HepG2 (cell line): ENCODE measurements around the gene VEGFA. TPM values are rescaled to one million over a fixed set of nuclear protein-coding genes. Genes with fewer than 3 reads are reported as not detected.
A peak's percentile ranks its signal among the peaks of the same experiment; 100 is the strongest.

Experiments used
- DNMT3B ChIP-seq: conservative IDR thresholded peaks from 2 replicates; pipeline ENCODE4 v1.6.1; 2016; ENCODE audit warnings: missing biosample characterization, control low read depth
- DR1 ChIP-seq: sonication (generic); formaldehyde crosslinking; IDR thresholded peaks from 2 replicates; pipeline ENCODE4 v1.8.0; 2021; ENCODE audit warnings: mild to moderate bottlenecking, missing genetic modification reagents, inconsistent platforms
- FOXK1 ChIP-seq: sonication (generic); formaldehyde crosslinking; IDR thresholded peaks from 2 replicates; pipeline ENCODE4 v1.4.0; 2020; ENCODE audit warnings: low read depth, missing genetic modification reagents, borderline replicate concordance
- FOXO1 ChIP-seq: sonication (generic); formaldehyde crosslinking; IDR thresholded peaks from 2 replicates; pipeline ENCODE4 v1.4.0; 2020; ENCODE audit warnings: missing genetic modification reagents
- GABPB1 ChIP-seq: IDR thresholded peaks from 2 replicates; pipeline ENCODE4 v1.6.1; 2016; ENCODE audit warnings: mild to moderate bottlenecking, missing genetic modification reagents, moderate library complexity, missing compliant biosample characterization
- HES4 ChIP-seq: sonication (generic); formaldehyde crosslinking; IDR thresholded peaks from 2 replicates; pipeline ENCODE4 v1.9.0; 2021; ENCODE audit warnings: mild to moderate bottlenecking, missing genetic modification reagents, borderline replicate concordance
- HOXA5 ChIP-seq: sonication (generic); formaldehyde crosslinking; IDR thresholded peaks from 2 replicates; pipeline ENCODE4 v1.4.0; 2020; ENCODE audit warnings: missing genetic modification reagents
- IKZF4 ChIP-seq: sonication (generic); formaldehyde crosslinking; IDR thresholded peaks from 2 replicates; pipeline ENCODE4 v1.5.1; 2020; ENCODE audit warnings: borderline replicate concordance, mild to moderate bottlenecking, low read depth, missing genetic modification reagents; ENCODE audit errors: not compliant biosample characterization
- ISX ChIP-seq: sonication (generic); formaldehyde crosslinking; conservative IDR thresholded peaks from 2 replicates; pipeline ENCODE4 v1.5.0; 2020; ENCODE audit warnings: missing genetic modification reagents
- KDM5A ChIP-seq: fragments of 200-600 bp; sonication (generic); IDR thresholded peaks from 2 replicates; pipeline ENCODE4 v1.7.0; 2018; ENCODE audit warnings: antibody characterized with exemption, mild to moderate bottlenecking, low read length, borderline replicate concordance
- MED8 ChIP-seq: sonication (generic); formaldehyde crosslinking; IDR thresholded peaks from 2 replicates; pipeline ENCODE4 v1.8.1; 2023; ENCODE audit warnings: mild to moderate bottlenecking, missing genetic modification reagents; ENCODE audit not compliant: insufficient replicate concordance
- MIER2 ChIP-seq: IDR thresholded peaks from 2 replicates; pipeline ENCODE4 v1.6.1; 2016; ENCODE audit warnings: missing biosample characterization, missing genetic modification reagents
- MZF1 ChIP-seq: sonication (generic); formaldehyde crosslinking; IDR thresholded peaks from 2 replicates; pipeline ENCODE4 v1.8.1; 2023; ENCODE audit warnings: mild to moderate bottlenecking, missing genetic modification reagents, borderline replicate concordance
- ONECUT2 ChIP-seq: sonication (generic); formaldehyde crosslinking; IDR thresholded peaks from 2 replicates; pipeline ENCODE4 v1.4.0; 2020; ENCODE audit warnings: missing genetic modification reagents
- PAF1 ChIP-seq: IDR thresholded peaks from 2 replicates; pipeline ENCODE4 v1.6.1; 2016; ENCODE audit warnings: missing genetic modification reagents, missing compliant biosample characterization
- SAP130 ChIP-seq: IDR thresholded peaks from 2 replicates; pipeline ENCODE4 v1.6.1; 2016; ENCODE audit warnings: low read depth
- SNAPC2 ChIP-seq: sonication (generic); formaldehyde crosslinking; IDR thresholded peaks from 2 replicates; pipeline ENCODE4 v1.8.1; 2022; ENCODE audit warnings: mild to moderate bottlenecking, missing genetic modification reagents
- SRSF4 ChIP-seq: fragments of 200-400 bp; formaldehyde crosslinking; IDR thresholded peaks from one replicate; pipeline ENCODE4 v1.6.1; 2018; ENCODE audit warnings: mild to moderate bottlenecking, low read depth, low read length, moderate library complexity; ENCODE audit not compliant: poor library complexity, severe bottlenecking
- TBX3 ChIP-seq: fragments of 450-650 bp; IDR thresholded peaks from 2 replicates; pipeline ENCODE4 v1.6.1; 2017; ENCODE audit warnings: antibody characterized with exemption, mild to moderate bottlenecking, inconsistent platforms, borderline replicate concordance
- ZFP82 ChIP-seq: sonication (generic); formaldehyde crosslinking; IDR thresholded peaks from 2 replicates; pipeline ENCODE4 v1.5.1; 2020; ENCODE audit warnings: mild to moderate bottlenecking, missing genetic modification reagents, borderline replicate concordance
- ZNF225 ChIP-seq: sonication (generic); formaldehyde crosslinking; IDR thresholded peaks from 2 replicates; pipeline ENCODE4 v1.4.0; 2020; ENCODE audit warnings: mild to moderate bottlenecking, missing genetic modification reagents
- ZNF230 ChIP-seq: sonication (generic); formaldehyde crosslinking; IDR thresholded peaks from 2 replicates; pipeline ENCODE4 v1.4.0; 2020; ENCODE audit warnings: mild to moderate bottlenecking, missing genetic modification reagents
- ZNF350 ChIP-seq: sonication (generic); formaldehyde crosslinking; IDR thresholded peaks from 2 replicates; pipeline ENCODE4 v1.4.0; 2020; ENCODE audit warnings: mild to moderate bottlenecking, low read depth, missing genetic modification reagents, borderline replicate concordance
- ZNF431 ChIP-seq: sonication (generic); formaldehyde crosslinking; IDR thresholded peaks from 2 replicates; pipeline ENCODE4 v1.9.0; 2022; ENCODE audit warnings: missing genetic modification reagents, low read depth, mild to moderate bottlenecking, borderline replicate concordance
- ZNF567 ChIP-seq: sonication (generic); formaldehyde crosslinking; IDR thresholded peaks from 2 replicates; pipeline ENCODE4 v1.8.1; 2023; ENCODE audit warnings: mild to moderate bottlenecking, missing genetic modification reagents, borderline replicate concordance
- ZNF570 ChIP-seq: sonication (generic); formaldehyde crosslinking; IDR thresholded peaks from 2 replicates; pipeline ENCODE4 v1.4.0; 2020; ENCODE audit warnings: mild to moderate bottlenecking, missing genetic modification reagents, borderline replicate concordance
- ZNF607 ChIP-seq: sonication (generic); formaldehyde crosslinking; IDR thresholded peaks from 2 replicates; pipeline ENCODE4 v1.5.1; 2020; ENCODE audit warnings: missing genetic modification reagents, mild to moderate bottlenecking, borderline replicate concordance
- ZNF614 ChIP-seq: IDR thresholded peaks from 2 replicates; pipeline ENCODE4 v1.6.1; 2018; ENCODE audit warnings: missing biosample characterization, missing genetic modification reagents, inconsistent platforms, borderline replicate concordance
- ZNF678 ChIP-seq: sonication (generic); formaldehyde crosslinking; IDR thresholded peaks from 2 replicates; pipeline ENCODE4 v1.4.0; 2020; ENCODE audit warnings: mild to moderate bottlenecking, missing genetic modification reagents
- ZNF891 ChIP-seq: sonication (generic); formaldehyde crosslinking; IDR thresholded peaks from 2 replicates; pipeline ENCODE4 v1.5.0; 2020; ENCODE audit warnings: mild to moderate bottlenecking, missing genetic modification reagents
- polyA plus RNA-seq, 8 experiments: library from polyadenylated mRNA; depleted of rRNA in 3 of 8; stranded (reverse) in 7 of 8; unstranded in 1 of 8; fragments of >200 nt; fragmentation: Illumina TruSeq in 4 of 8; extraction: Trizol in 4 of 8; gene quantifications; 2 replicates each; pipeline versions ENCODE4 v1.2.1 to v1.2.3, GENCODE V29; 2011 to 2016; ENCODE audit warnings: low read depth in 4 of 8, missing spikeins in 1 of 8, mixed read lengths in 1 of 8; ENCODE audit not compliant: insufficient read depth in 1 of 8
- total RNA-seq, 5 experiments: library from RNA; depleted of rRNA; stranded (reverse); fragments of >200 nt; fragmentation: Illumina TruSeq; extraction: Trizol; gene quantifications; 2 replicates each; pipeline ENCODE4 v1.2.3, GENCODE V29; 2016; ENCODE audit warnings: low read depth in 1 of 5
- TF ChIP-seq, protein P1 (sequence below): sonication (generic); formaldehyde crosslinking; IDR thresholded peaks from 2 replicates; pipeline ENCODE4 v1.4.0; 2020; ENCODE audit warnings: missing genetic modification reagents

VEGFA gene
- total and polyA plus RNA-seq, 2 of the 13 experiments (the other 11 are each of a cell fraction or from before 2014, with no cell fraction given): 68.1 to 629 TPM

DNA sequence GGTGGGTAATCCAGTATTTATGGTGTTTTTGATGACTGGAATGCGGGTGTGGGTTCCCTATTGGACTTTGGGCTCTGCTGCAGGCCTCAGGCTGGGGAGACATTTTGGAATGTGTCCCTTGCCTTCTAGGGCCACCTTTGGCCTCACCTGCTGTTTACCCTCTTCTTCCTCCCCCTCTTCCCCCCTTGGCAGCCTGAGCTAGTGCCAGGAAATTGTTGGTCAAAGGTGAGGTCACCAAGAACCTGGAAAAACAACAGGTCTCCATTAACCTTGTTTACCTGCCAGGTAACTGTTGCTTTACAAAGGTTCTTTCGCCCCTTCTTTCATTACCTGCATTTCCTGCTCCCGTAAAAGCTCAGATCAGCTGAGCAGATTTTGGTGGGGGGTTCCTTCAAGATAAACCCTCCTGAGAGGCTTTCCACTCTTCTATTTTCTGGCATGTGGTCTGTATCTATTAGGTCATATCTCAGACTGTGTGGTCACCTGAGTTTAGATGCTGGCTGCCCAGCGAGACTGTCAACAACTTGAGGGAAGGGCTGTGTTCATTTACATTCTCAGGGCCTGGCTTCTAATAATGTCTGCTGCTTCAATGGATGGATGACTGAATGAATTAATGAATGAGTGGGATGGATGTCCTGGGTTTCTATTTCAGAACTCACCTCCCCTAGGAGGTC is 34.7 kb downstream of the VEGFA start (continued):
- TF ChIP-seq SRSF4: no peak
- no peak for TF ChIP-seq IKZF4
- TF ChIP-seq KDM5A: no peak
- TF ChIP-seq MIER2: peak; percentile 53; the same call in 1 of the 2 replicates
- no peak for TF ChIP-seq HOXA5 (CRISPR knock-in tag)
- TF ChIP-seq ZNF614: no peak
- TF ChIP-seq ONECUT2 (CRISPR knock-in tag): no peak
- TF ChIP-seq ZNF350 (CRISPR knock-in tag): peak; percentile 72; the same call in 1 of the 2 replicates
- no peak for TF ChIP-seq HES4 (CRISPR knock-in tag)
- TF ChIP-seq ISX (CRISPR knock-in tag): no peak
- peak; percentile 74; the same call in 1 of the 2 replicates for TF ChIP-seq FOXK1
- TF ChIP-seq DNMT3B (CRISPR knock-in tag): no peak; the same call in 1 of the 2 replicates
- TF ChIP-seq TBX3: no peak
- no peak for TF ChIP-seq ZNF570 (CRISPR knock-in tag)
- TF ChIP-seq MZF1 (CRISPR knock-in tag): 0 out of 2 replicates have a peak, but pooled peaks have one; percentile 7
- no peak for TF ChIP-seq DR1 (CRISPR knock-in tag)
- TF ChIP-seq SAP130 (CRISPR knock-in tag): peak; percentile 61
- TF ChIP-seq ZNF431 (CRISPR knock-in tag): no peak
- TF ChIP-seq SNAPC2 (CRISPR knock-in tag): no peak
- TF ChIP-seq ZNF225 (CRISPR knock-in tag): no peak
- no peak for TF ChIP-seq ZNF567
- TF ChIP-seq ZNF607 (CRISPR knock-in tag): no peak
- no peak for TF ChIP-seq ZNF891
- TF ChIP-seq GABPB1 (CRISPR knock-in tag): peak; percentile 34; the same call in 1 of the 2 replicates
- no peak for TF ChIP-seq MED8 (CRISPR knock-in tag)
- TF ChIP-seq PAF1 (CRISPR knock-in tag): no peak
- no peak for TF ChIP-seq ZFP82 (CRISPR knock-in tag)
- peak; percentile 98 for TF ChIP-seq FOXO1
- TF ChIP-seq, protein P1, sequence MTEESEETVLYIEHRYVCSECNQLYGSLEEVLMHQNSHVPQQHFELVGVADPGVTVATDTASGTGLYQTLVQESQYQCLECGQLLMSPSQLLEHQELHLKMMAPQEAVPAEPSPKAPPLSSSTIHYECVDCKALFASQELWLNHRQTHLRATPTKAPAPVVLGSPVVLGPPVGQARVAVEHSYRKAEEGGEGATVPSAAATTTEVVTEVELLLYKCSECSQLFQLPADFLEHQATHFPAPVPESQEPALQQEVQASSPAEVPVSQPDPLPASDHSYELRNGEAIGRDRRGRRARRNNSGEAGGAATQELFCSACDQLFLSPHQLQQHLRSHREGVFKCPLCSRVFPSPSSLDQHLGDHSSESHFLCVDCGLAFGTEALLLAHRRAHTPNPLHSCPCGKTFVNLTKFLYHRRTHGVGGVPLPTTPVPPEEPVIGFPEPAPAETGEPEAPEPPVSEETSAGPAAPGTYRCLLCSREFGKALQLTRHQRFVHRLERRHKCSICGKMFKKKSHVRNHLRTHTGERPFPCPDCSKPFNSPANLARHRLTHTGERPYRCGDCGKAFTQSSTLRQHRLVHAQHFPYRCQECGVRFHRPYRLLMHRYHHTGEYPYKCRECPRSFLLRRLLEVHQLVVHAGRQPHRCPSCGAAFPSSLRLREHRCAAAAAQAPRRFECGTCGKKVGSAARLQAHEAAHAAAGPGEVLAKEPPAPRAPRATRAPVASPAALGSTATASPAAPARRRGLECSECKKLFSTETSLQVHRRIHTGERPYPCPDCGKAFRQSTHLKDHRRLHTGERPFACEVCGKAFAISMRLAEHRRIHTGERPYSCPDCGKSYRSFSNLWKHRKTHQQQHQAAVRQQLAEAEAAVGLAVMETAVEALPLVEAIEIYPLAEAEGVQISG: peak; percentile 78
- no peak for TF ChIP-seq ZNF678
- no peak for TF ChIP-seq ZNF230
